SK-N-MC (cell line): ENCODE measurements around the gene NCR1.
"Not testable (repeated sequence)": the region's sequence is repeated elsewhere in the genome, so short reads cannot be mapped to it uniquely, and the experiment has no call there.

Source experiments
- DNase-seq: peaks from one replicate; pipeline ENCODE4 v3.0.0-alpha.2; 2011; ENCODE audit warnings: low read depth, low spot score
- H3K27ac ChIP-seq: fragments of 200-600 bp; sonication (generic); 2 replicates; pipeline ENCODE4 v1.5.1; 2016; ENCODE audit warnings: mixed run types
- H3K36me3 ChIP-seq: fragments of 200-600 bp; sonication (generic); 2 replicates; pipeline ENCODE4 v1.6.1; 2017; ENCODE audit warnings: antibody characterized with exemption, low read length, mixed read lengths; ENCODE audit not compliant: insufficient read depth
- H3K4me3 ChIP-seq: fragments of 200-600 bp; sonication (generic); 2 replicates; pipeline ENCODE4 v1.5.1; 2016
- H3K9ac ChIP-seq: fragments of 200-600 bp; sonication (generic); 2 replicates; pipeline ENCODE4 v1.8.0; 2017; ENCODE audit warnings: mixed run types, mixed read lengths; ENCODE audit not compliant: insufficient read length
- H3K9me3 ChIP-seq: fragments of 200-600 bp; sonication (generic); 2 replicates; pipeline ENCODE4 v1.6.1; 2017; ENCODE audit warnings: low read depth, mild to moderate bottlenecking, antibody characterized with exemption, low read length, moderate library complexity, mixed read lengths
- EZH2 ChIP-seq: fragments of 200-600 bp; sonication (generic); IDR thresholded peaks from one replicate; pipeline ENCODE4 v1.6.1; 2017; ENCODE audit warnings: antibody characterized with exemption
- FOXP2 ChIP-seq: optimal IDR thresholded peaks from 2 replicates; pipeline ENCODE3; 2011; ENCODE audit warnings: mild to moderate bottlenecking, moderate library complexity; ENCODE audit not compliant: insufficient read depth; ENCODE audit errors: extremely low read length, control extremely low read depth
- POLR2AphosphoS5 ChIP-seq: IDR thresholded peaks from 2 replicates; pipeline ENCODE4 v1.6.1; 2012; ENCODE audit warnings: mild to moderate bottlenecking, low read depth, low read length, borderline replicate concordance

The NCR1 gene

GRCh38 chr19:54882758-54883157, 23.2 kb upstream of the NCR1 start:
- Histone ChIP-seq H3K9ac (no peak overlapping the region), H3K9me3 (no peaks in the 10 kb centered on the region), H3K36me3 (no peaks in the 10 kb centered on the region), H3K4me3 (no peak overlapping the region), H3K27ac (no peak overlapping the region)
- TF ChIP-seq POLR2AphosphoS5, result no peak
- DNase-seq, result no peak

GRCh38 chr19:54883228-54883627, 22.7 kb upstream of the NCR1 start:
- Histone ChIP-seq H3K9ac (no peak overlapping the region), H3K4me3 (no peak overlapping the region), H3K9me3 (no peaks in the 10 kb centered on the region), H3K27ac (no peak overlapping the region), H3K36me3 (no peaks in the 10 kb centered on the region)
- TF ChIP-seq POLR2AphosphoS5, result no peak
- no peak for TF ChIP-seq EZH2
- TF ChIP-seq FOXP2, result no peak
- DNase-seq, result no peak

GRCh38 chr19:54888239-54888638, 17.7 kb upstream of the NCR1 start:
- TF ChIP-seq EZH2, result no peak
- TF ChIP-seq FOXP2, result no peak
- no peak for TF ChIP-seq POLR2AphosphoS5
- DNase-seq, result no peak
- H3K4me3 ChIP-seq, result no peak overlapping the region

GRCh38 chr19:54889566-54889965, 16.4 kb upstream of the NCR1 start:
- H3K9ac ChIP-seq, result no peak overlapping the region
- TF ChIP-seq EZH2, result no peak
- TF ChIP-seq POLR2AphosphoS5, result no peak
- no peak for TF ChIP-seq FOXP2
- no peaks in the 10 kb centered on the region for H3K9me3 ChIP-seq
- no peak for DNase-seq
- no peak overlapping the region for H3K4me3 ChIP-seq
- H3K36me3 ChIP-seq, result no peaks in the 10 kb centered on the region
- no peak overlapping the region for H3K27ac ChIP-seq

More at GRCh38 chr19:54888239-54888638, 17.7 kb upstream of the NCR1 start:
- Histone ChIP-seq H3K36me3 (no peaks in the 10 kb centered on the region), H3K9me3 (no peaks in the 10 kb centered on the region), H3K27ac (no peak overlapping the region), H3K9ac (no peak overlapping the region)

- H3K4me3 ChIP-seq, result no peak overlapping the region
- TF ChIP-seq EZH2, result no peak
- no peak overlapping the region for H3K27ac ChIP-seq
- H3K36me3 ChIP-seq, result no peaks in the 10 kb centered on the region
- no peak for DNase-seq
- no peaks in the 10 kb centered on the region for H3K9me3 ChIP-seq
- no peak overlapping the region for H3K9ac ChIP-seq
Observed at GRCh38 chr19:54893406-54893805, 12.5 kb upstream of the NCR1 start.

- not testable (repeated sequence) for H3K4me3 ChIP-seq, DNase-seq, H3K9me3 ChIP-seq, H3K27ac ChIP-seq, H3K36me3 ChIP-seq, H3K9ac ChIP-seq
Observed at GRCh38 chr19:54894106-54894505, 11.8 kb upstream of the NCR1 start.

GRCh38 chr19:54896036-54896435, 9.9 kb upstream of the NCR1 start:
- H3K27ac ChIP-seq, result no peak overlapping the region
- DNase-seq, result no peak
- no peak for TF ChIP-seq POLR2AphosphoS5
- TF ChIP-seq EZH2, result no peak
- no peak for TF ChIP-seq FOXP2
- H3K36me3 ChIP-seq, result no peaks in the 10 kb centered on the region
- H3K9ac ChIP-seq, result no peak overlapping the region
- H3K4me3 ChIP-seq, result no peak overlapping the region
- no peaks in the 10 kb centered on the region for H3K9me3 ChIP-seq

GRCh38 chr19:54898685-54899084, 7.3 kb upstream of the NCR1 start:
- not testable (repeated sequence) for H3K9me3 ChIP-seq, H3K9ac ChIP-seq

GRCh38 chr19:54899646-54900045, 6.3 kb upstream of the NCR1 start:
- not testable (repeated sequence) for H3K9ac ChIP-seq, H3K36me3 ChIP-seq, H3K27ac ChIP-seq, H3K4me3 ChIP-seq, H3K9me3 ChIP-seq, DNase-seq

More at GRCh38 chr19:54898685-54899084, 7.3 kb upstream of the NCR1 start:
- H3K27ac ChIP-seq, H3K4me3 ChIP-seq, H3K36me3 ChIP-seq, DNase-seq: not testable (repeated sequence)

- H3K36me3 ChIP-seq, H3K4me3 ChIP-seq, H3K27ac ChIP-seq, H3K9me3 ChIP-seq, H3K9ac ChIP-seq, DNase-seq: not testable (repeated sequence)
Observed at GRCh38 chr19:54901153-54901552, 4.8 kb upstream of the NCR1 start.
